GM12891 (cell line): ENCODE measurements around the gene OASL.

Experiments used
- DNase-seq: peaks from one replicate; pipeline ENCODE4 v3.0.0; 2011; ENCODE audit warnings: low spot score; ENCODE audit not compliant: insufficient read length
- FAIRE-seq: peaks from 2 replicates; lab custom pipeline; 2011; peaks lifted over from hg19 to GRCh38; lab: Jason Lieb, UNC
- PAX5 ChIP-seq: IDR thresholded peaks from 2 replicates; pipeline ENCODE4 v1.6.1; 2011; ENCODE audit warnings: low read length, moderate library complexity, mild to moderate bottlenecking; ENCODE audit not compliant: insufficient read depth, severe bottlenecking
- POLR2A ChIP-seq: IDR thresholded peaks from 2 replicates; pipeline ENCODE4 v1.6.1; 2011; ENCODE audit warnings: low read depth, low read length, control low read depth
- POLR2AphosphoS5 ChIP-seq: IDR thresholded peaks from 2 replicates; pipeline ENCODE4 v1.6.1; 2011; ENCODE audit warnings: low read depth, low read length, control low read depth
- POU2F2 ChIP-seq: IDR thresholded peaks from 2 replicates; pipeline ENCODE4 v1.6.1; 2011; ENCODE audit warnings: low read depth, mild to moderate bottlenecking, control low read depth, low read length, moderate library complexity
- SPI1 ChIP-seq: IDR thresholded peaks from 2 replicates; pipeline ENCODE4 v1.6.1; 2011; ENCODE audit warnings: low read depth, low read length, control low read depth
- TAF1 ChIP-seq: IDR thresholded peaks from 2 replicates; pipeline ENCODE4 v1.6.1; 2011; ENCODE audit warnings: low read depth, low read length, control low read depth

Gene OASL

DNA sequence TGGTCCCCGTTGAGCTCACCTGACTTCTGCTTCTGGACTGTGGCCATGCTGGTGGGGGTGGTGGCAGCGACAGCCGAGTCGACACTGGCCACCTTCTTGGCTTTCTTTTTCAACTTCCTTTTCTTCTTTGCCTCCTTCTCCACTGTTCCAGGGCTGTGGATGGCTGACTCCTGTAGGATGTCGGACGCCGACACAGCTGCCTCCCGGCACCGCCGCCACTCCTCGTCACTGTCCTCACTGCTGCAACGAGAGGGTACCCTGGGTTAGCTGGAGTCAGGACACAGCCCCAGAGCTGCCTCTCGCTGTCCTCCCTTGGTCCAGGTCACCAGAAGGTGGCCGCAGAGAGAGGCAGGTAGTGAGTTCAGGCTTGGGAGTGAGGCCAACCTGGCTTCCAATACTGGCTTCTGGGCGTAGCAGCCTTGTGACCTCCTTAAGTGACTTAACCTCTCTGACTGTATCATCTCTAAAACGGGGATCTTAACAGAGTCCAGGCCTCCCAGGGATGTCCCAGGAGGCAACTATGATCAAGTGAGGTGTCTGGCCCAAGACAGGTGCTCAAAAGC is 34.7 kb downstream of the OASL start:
- DNase-seq (no peak), FAIRE-seq (no peak)
- TF ChIP-seq TAF1 (no peak), PAX5 (no peak), POLR2AphosphoS5 (no peak), POLR2A (no peak), SPI1 (no peak), POU2F2 (no peak)

DNA sequence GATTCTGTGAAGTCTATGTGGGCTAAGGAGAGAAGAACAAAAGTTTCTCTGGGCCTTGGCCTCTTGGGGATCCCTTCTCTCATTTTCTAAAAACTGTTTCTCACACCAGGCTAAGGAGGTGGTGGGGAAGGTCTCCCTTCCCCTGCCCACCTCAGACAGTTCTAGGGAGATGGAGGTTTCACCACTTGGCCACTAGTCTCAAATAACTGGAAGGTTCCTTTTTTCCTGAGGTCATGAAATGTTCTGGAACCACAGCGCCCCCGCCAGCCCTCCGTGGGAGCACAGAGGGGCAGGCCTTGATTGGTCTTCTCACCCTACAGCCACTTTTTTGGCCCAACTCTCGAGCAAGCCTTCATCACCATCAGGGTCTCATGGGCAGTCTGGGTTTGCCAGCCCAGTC is 35.4 kb downstream of the OASL start:
- TF ChIP-seq SPI1 (no peak), TAF1 (no peak), POLR2A (no peak), PAX5 (no peak), POU2F2 (no peak), POLR2AphosphoS5 (no peak)
- DNase-seq (no peak), FAIRE-seq (no peak)

DNA sequence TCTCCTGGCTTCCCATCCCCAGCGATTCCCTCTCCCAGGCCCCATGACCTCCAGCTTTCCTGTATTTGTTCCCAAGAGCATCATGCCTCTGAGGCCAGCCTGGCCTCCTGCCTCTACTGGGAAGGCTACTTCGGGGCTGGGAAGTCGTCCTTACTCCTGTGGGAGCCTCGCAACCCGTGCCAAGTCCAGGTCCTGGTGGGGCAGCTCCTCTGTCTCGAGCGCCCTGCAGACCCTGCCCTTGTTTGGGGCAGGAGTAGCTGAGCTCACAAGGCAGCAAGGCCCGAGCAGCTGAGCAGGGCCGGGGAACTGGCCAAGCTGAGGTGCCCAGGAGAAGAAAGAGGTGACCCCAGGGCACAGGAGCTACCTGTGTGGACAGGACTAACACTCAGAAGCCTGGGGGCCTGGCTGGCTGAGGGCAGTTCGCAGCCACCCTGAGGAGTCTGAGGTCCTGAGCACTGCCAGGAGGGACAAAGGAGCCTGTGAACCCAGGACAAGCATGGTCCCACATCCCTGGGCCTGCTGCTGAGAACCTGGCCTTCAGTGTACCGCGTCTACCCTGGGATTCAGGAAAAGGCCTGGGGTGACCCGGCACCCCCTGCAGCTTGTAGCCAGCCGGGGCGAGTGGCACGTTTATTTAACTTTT is 37.1 kb downstream of the OASL start:
- FAIRE-seq (no peak), DNase-seq (no peak)
- TF ChIP-seq SPI1 (no peak), PAX5 (no peak)

DNA sequence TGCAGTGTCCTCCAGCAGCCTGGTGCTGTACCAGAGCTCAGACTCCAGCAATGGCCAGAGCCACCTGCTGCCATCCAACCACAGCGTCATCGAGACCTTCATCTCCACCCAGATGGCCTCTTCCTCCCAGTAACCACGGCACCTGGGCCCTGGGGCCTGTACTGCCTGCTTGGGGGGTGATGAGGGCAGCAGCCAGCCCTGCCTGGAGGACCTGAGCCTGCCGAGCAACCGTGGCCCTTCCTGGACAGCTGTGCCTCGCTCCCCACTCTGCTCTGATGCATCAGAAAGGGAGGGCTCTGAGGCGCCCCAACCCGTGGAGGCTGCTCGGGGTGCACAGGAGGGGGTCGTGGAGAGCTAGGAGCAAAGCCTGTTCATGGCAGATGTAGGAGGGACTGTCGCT is 38.0 kb downstream of the OASL start:
- DNase-seq (no peak), FAIRE-seq (no peak)
- TF ChIP-seq SPI1 (no peak), POLR2A (no peak), POLR2AphosphoS5 (peak; percentile 42; the same call in 1 of the 2 replicates), TAF1 (no peak), POU2F2 (no peak), PAX5 (no peak)

DNA sequence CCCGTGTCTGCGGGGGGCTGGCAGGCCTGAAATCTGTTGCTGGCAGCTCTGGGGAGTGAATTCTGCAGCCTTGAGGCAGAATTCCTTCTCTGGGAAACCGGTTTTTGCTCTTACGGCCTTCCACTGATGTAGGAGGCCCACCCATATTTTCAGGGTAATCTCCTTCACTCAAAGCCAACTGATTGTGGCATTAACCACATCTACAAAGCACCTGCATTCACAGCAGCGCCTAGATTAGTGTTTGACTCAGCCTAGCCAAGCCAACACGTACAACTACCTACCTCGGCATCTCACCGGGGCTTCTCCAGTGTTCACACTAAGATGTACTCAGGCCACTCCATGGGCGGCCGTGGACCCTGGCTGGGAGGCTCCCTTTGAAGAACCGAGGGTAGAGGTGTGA is 38.5 kb downstream of the OASL start:
- FAIRE-seq (no peak), DNase-seq (no peak)
- no peak for TF ChIP-seq POU2F2
- TF ChIP-seq POLR2A = no peak
- no peak for TF ChIP-seq POLR2AphosphoS5
- no peak for TF ChIP-seq SPI1
- no peak for TF ChIP-seq TAF1
- no peak for TF ChIP-seq PAX5

DNA sequence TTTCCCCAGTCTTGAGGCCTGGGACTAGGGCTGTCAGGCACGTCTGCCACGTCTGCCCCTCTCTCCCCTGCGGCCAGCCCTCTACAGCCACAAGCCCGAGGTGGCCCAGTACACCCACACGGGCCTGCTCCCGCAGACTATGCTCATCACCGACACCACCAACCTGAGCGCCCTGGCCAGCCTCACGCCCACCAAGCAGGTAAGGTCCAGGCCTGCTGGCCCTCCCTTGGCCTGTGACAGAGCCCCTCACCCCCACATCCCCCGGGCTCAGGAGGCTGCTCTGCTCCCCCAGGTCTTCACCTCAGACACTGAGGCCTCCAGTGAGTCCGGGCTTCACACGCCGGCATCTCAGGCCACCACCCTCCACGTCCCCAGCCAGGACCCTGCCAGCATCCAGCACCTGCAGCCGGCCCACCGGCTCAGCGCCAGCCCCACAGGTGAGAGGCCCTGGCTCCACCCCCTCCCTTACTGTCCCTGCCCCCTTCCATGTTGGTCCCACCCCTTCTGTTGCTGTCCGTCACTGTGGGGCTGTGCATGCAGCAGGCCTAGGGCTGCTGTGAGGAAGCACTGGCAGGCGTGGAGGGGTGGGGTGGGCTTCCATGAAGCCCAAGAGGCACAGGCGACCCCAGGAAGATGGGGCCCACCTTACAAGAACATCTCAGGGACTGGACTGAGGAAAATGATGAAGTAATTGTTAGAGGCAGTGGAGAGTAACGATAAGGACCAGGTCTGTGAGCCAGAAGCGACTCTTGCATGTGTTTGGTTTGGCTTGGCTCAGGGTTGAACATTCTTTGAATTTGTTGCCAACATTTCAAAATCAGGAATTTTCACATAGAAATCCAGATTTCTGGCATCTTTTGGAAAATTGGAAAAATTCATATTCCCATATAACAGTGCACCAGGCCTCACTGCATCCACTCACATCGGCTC is 39.6 kb downstream of the OASL start:
- DNase-seq = no peak
- no peak for TF ChIP-seq SPI1
- no peak for TF ChIP-seq POU2F2
- FAIRE-seq = no peak

DNA sequence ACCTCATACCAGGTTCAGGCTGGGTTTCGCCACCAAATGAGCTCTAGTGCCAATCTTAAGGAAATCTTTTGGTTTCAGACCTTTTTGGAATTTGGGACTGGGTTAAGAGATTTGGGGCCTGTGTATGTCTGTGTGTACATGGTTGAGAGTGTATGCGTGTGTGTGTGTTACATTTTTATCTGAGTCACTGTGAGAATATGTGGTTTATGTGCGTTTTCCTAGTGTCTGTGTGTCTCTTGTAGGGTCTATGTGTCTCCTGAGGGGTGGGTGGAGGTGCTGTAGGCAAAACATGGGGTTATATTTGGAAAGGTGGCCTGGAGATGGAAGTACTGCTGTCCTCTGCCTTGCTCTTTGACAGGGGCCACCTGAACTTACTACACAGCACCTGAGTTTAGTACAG is 40.6 kb downstream of the OASL start:
- TF ChIP-seq PAX5 = no peak
- TF ChIP-seq POLR2A = no peak
- TF ChIP-seq SPI1 = no peak
- TF ChIP-seq POLR2AphosphoS5 = no peak
- no peak for TF ChIP-seq POU2F2
- TF ChIP-seq TAF1 = no peak
- DNase-seq (no peak), FAIRE-seq (no peak)

DNA sequence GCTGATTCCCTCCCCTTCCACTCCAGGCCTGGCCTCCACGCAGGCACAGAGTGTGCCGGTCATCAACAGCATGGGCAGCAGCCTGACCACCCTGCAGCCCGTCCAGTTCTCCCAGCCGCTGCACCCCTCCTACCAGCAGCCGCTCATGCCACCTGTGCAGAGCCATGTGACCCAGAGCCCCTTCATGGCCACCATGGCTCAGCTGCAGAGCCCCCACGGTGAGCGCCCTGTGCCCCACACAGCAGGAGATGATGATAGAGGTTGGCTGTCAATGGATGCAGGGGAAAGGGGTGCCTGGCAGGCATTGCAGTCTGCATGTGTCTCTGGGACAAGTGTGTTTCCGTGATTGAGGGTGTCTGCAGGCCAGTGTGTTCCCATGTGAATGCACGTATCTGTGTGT is 41.6 kb downstream of the OASL start:
- FAIRE-seq (no peak), DNase-seq (no peak)
- TF ChIP-seq POLR2A (no peak), SPI1 (no peak), POLR2AphosphoS5 (no peak), PAX5 (no peak), POU2F2 (no peak), TAF1 (no peak)

DNA sequence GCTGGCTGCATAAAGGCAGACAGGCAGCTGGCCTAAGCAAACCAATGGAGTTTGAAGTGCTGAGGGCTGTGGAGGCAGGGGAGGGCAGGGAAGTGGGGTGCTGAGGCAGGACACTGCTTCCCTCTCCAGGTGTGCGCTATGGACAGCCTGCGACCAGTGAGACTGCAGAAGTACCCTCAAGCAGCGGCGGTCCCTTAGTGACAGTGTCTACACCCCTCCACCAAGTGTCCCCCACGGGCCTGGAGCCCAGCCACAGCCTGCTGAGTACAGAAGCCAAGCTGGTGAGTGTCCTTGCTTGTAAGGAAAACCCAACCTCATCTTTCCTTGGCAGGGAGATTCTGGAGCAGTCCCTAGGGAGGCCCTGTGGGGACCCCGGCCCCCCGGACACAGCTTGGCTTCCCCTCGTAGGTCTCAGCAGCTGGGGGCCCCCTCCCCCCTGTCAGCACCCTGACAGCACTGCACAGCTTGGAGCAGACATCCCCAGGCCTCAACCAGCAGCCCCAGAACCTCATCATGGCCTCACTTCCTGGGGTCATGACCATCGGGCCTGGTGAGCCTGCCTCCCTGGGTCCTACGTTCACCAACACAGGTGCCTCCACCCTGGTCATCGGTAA is 42.8 kb downstream of the OASL start:
- FAIRE-seq = no peak
- DNase-seq = no peak
- no peak for TF ChIP-seq TAF1
- no peak for TF ChIP-seq POU2F2
- TF ChIP-seq PAX5 = no peak
- TF ChIP-seq POLR2A = no peak
- TF ChIP-seq POLR2AphosphoS5 = no peak
- TF ChIP-seq SPI1 = no peak
